PC-3 (cell line): ENCODE data around the gene CARNS1.
A peak's percentile ranks its signal among the peaks of the same experiment; 100 is the strongest.

ENCODE experiments used
- CTCF ChIP-seq: fragments of 300-600 bp; sonication (generic); conservative IDR thresholded peaks from 2 replicates; pipeline ENCODE4 v1.5.1; 2017; ENCODE audit warnings: antibody characterized with exemption, low read depth, mild to moderate bottlenecking, low read length
- EZH2 ChIP-seq: fragments of 300-600 bp; sonication (generic); IDR thresholded peaks from one replicate; pipeline ENCODE4 v1.6.1; 2017; ENCODE audit warnings: antibody characterized with exemption, mild to moderate bottlenecking, low read length; ENCODE audit not compliant: unreplicated experiment
- EZH2phosphoT487 ChIP-seq: fragments of 300-600 bp; sonication (generic); IDR thresholded peaks from 2 replicates; pipeline ENCODE4 v1.6.1; 2018; ENCODE audit warnings: mild to moderate bottlenecking, antibody characterized with exemption, low read length, borderline replicate concordance

GRCh38 chr11:67469508-67469811 is 54.0 kb downstream of the CARNS1 start:
- TF ChIP-seq CTCF (0 out of 2 replicates have a peak, but pooled peaks have one; percentile 9), EZH2 (no peak), EZH2phosphoT487 (no peak)
